Germinal center (tissue), 1 donor: ENCODE measurements around the gene CHST14.

Source experiments
- DNase-seq: peaks from one replicate; pipeline ENCODE4 v3.0.0; 2012; ENCODE audit warnings: mixed read lengths, low spot score

Gene CHST14

GRCh38 chr15:40463279-40463678 lies 7.5 kb upstream of the CHST14 start:
- DNase-seq = no peak

DNA sequence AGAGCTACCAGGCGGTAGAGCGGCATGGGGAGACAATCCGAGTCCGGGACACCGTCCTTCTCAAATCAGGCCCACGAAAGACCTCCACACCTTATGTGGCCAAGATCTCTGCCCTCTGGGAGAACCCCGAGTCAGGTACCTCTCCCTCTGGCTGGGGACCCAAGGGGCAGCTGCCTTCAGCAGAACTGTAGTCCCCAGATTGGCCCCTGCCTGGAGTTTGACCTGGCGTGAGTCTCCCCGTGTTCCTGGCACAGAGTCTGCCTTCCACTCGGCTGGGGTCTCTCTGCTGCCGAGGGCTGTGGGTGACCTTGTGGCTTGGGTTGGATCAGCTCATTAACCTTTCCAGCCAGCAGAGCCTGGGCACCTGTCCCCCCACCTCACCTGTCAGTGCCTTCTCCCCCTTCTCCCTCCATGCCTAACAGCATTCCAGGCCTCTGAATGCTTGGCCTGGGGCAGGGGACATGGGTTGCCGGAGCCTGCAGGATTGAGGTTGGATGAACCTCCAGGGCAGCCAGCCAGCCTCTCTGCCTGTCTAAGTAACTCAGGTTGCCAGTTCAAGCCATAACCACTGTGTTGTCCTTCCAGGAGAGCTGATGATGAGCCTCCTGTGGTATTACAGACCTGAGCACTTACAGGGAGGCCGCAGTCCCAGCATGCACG lies 6.8 kb upstream of the CHST14 start:
- DNase-seq = no peak

DNA sequence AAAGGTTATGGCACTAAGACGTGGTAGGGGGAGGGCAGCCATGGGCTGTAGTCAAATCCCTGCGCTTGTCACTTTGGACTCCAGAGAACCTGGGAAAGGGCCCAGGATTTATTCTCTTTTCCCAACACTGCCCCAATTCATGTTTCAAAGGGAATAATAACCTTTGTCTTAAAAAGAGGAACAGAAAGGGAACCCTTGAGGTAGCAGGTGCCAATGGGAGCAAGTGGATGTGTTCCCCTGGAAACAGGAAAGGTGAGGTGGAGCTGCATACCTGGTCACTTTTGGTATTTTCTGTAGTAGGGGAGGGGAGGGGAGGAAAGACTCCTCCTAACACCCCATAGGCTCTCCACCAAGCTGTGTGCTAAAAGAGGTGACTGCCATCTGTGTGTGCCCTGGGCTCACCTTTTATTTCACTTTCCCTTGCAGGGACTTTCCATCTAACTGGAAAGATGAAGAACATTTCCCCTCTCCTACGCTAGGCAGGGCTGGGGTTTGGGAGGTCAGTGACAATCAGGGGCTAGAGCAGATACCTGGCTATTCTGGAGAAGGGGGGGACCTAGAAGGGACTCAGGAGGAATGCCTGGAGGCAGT lies 6.1 kb upstream of the CHST14 start:
- DNase-seq = no peak

GRCh38 chr15:40465939-40466338 lies 4.8 kb upstream of the CHST14 start:
- DNase-seq = no peak

- DNase-seq = no peak
Measured at GRCh38 chr15:40466426-40467260, 4.1 kb upstream of the CHST14 start.

GRCh38 chr15:40467261-40467615 lies 3.5 kb upstream of the CHST14 start:
- DNase-seq = no peak

DNA sequence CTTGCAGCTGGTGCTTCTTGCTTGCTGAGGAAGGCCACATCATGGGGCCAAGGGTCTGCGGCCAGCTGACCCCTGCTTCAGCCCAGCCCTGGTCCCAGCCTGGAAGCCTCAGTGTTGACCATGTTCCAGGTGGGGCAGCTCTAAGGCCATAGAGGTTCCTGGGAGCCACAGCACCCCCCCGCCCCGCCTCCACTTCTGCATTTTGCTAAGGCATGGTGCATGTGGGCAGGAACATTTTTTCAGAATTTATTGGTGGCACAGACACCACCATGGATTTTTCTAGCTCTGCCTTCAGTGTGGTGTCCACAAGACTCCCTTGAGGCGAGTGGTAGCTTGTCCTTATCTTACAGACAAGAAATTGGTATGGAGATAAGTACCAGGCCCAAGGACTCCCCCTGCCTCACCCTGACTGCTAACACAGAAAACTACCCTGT lies 1.9 kb upstream of the CHST14 start:
- no peak for DNase-seq

- no peak for DNase-seq
Measured at GRCh38 chr15:40469776-40470390, 901 bp upstream of the CHST14 start.

DNA sequence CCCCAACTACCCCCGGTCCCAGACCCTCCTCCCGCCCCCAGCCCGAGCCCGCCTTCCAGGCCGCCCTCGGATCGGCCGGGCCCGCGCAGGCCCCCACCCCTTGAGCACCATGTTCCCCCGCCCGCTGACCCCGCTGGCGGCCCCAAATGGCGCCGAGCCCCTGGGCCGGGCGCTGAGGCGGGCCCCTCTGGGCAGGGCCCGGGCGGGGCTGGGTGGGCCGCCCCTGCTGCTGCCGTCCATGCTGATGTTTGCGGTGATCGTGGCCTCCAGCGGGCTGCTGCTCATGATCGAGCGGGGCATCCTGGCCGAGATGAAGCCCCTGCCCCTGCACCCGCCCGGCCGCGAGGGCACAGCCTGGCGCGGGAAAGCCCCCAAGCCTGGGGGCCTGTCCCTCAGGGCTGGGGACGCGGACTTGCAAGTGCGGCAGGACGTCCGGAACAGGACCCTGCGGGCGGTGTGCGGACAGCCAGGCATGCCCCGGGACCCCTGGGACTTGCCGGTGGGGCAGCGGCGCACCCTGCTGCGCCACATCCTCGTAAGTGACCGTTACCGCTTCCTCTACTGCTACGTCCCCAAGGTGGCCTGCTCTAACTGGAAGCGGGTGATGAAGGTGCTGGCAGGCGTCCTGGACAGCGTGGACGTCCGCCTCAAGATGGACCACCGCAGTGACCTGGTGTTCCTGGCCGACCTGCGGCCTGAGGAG lies 472 bp downstream of the CHST14 start:
- DNase-seq = no peak

GRCh38 chr15:40471808-40472150 lies 995 bp downstream of the CHST14 start:
- DNase-seq = peak; percentile 35

GRCh38 chr15:40472171-40472727 lies 1.5 kb downstream of the CHST14 start:
- DNase-seq = no peak

- DNase-seq = no peak
Measured at GRCh38 chr15:40474581-40474980, 3.8 kb downstream of the CHST14 start.

- DNase-seq = no peak
Measured at GRCh38 chr15:40477642-40478327, 7.0 kb downstream of the CHST14 start.

- DNase-seq = no peak
Measured at GRCh38 chr15:40479024-40479423, 8.2 kb downstream of the CHST14 start.

- DNase-seq = no peak
Measured at GRCh38 chr15:40481341-40482074, 10.7 kb downstream of the CHST14 start.

DNA sequence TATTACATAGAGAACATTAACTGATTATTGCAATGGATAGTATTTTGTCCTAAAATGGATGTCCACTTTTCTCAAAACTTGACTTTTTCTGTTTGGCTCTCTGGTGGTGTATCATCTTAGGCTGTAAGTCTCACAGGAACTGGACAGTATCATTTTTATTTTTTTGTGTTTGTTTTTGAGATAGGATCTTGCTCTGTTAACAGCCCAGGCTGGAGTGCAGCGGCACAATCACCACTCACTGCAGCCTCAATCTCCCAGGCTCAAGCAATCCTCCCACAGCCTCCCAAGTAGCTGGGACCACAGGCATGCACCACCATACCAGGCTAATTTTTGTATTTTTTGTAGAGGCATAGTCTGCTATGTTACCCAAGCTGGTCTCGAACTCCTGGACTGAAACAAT lies 13.1 kb downstream of the CHST14 start:
- no peak for DNase-seq

DNA sequence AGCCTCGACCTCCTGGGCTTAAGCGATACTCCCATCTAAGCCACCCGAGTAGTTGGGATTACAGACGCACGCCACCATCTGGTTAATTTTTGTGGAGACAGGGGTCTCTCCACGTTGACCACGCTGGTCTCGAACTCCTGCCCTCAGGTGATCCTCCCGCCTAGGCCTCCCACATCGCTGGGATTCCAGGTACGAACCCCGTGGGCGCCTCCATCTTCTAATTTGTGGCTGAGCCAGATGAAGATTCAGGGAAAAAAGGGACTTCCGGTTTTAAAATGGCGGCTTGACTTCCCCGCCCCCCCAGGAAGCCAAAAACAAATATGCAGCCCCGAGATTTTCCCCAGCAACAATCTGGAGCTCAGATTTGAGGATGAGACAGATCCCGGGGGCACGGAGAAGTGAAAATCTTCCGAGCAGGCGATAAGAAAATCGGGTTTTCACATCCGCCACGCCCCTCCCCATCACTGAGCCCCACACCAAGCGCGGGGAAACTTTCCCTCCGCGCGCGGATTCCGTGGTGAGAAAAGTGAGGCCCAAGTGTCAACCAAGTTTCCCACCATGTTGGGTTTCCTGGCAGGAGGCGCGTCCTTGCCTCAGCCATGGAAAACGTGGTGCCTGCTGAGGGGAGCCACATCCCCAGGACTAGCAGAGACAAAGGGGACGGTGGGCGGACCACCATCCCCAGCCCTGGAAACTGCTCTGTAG lies 15.4 kb downstream of the CHST14 start:
- DNase-seq = no peak

DNA sequence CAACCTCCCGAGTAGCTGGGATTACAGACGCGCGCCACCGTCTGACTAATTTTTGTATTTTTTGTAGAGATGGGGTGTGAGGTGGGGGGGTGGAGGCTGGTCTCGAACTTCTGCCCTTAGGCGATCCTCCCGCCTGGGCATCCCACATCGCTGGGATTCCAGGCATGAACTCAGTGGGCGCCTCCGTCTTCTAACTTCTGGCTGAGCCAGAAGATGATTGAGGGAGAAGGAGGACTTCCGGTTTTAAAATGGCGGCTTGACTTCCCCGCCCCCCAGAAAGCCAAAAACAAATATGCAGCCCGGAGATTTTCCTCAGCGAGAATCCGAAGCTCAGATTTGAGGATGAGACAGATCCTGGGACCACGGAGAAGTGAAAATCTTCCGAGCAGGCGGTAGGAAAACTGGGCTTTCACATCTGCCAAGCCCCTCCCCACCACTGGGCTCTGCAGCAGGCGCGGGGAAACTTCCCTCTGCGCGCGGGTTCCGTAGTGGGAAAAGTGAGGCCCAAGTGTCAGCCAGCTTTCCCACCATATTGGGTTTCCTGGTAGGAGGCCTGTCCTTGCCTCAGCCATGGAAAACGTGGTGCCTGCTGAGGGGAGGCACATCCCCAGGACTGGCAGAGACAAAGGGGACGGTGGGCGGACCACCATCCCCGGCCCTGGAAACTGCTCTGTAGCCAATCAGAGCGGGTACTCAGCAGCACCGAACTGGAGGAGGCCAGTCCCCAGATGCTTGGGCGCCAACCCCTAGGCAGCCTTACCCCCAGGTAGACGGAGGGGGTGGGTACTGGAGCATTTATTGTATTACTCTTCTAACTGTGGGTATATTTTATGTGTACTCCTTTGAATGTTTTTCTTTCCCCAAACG lies 17.3 kb downstream of the CHST14 start:
- no peak for DNase-seq
